Stimulated activated CD4-positive, alpha-beta T cell treated with anti-CD3 and anti-CD28 coated beads, Interleukin-15, amount 100 ng/mL, for 1 hour (primary cell): ENCODE measurements around the gene LAG3.
A peak's percentile ranks its signal among the peaks of the same experiment; 100 is the strongest.
"Not testable (repeated sequence)": the region's sequence is repeated elsewhere in the genome, so short reads cannot be mapped to it uniquely, and the experiment has no call there.

ENCODE experiments used
- DNase-seq, 2 donors: peaks; one replicate each; pipeline ENCODE4 v3.0.0-alpha.2; 2020; ENCODE audit warnings: low read depth in 1 of 2, low spot score in 1 of 2

Gene LAG3

GRCh38 chr12:6772331-6772695 is at the start of gene LAG3:
Gene LAG3, plus strand, starts transcription at chr12:6772520. Its CDS starts 333 bp downstream, at chr12:6772853.
- DNase-seq: no peak

GRCh38 chr12:6722863-6723262 is 49.5 kb upstream of the LAG3 start:
- DNase-seq: no peak

GRCh38 chr12:6723607-6724408 is 48.5 kb upstream of the LAG3 start, which contains the start of gene COPS7A:
Gene COPS7A, plus strand, starts transcription at chr12:6724046. Its CDS starts 611 bp downstream, at chr12:6724657.
- DNase-seq: peak; percentile 85 to 88

GRCh38 chr12:6724409-6724797 is 47.9 kb upstream of the LAG3 start:
- DNase-seq: no peak

- DNase-seq: no peak
Measured at GRCh38 chr12:6725350-6725749, 47.0 kb upstream of the LAG3 start.

- no peak for DNase-seq
Measured at GRCh38 chr12:6729186-6729585, 43.1 kb upstream of the LAG3 start.

GRCh38 chr12:6730169-6730568 is 42.2 kb upstream of the LAG3 start:
- no peak for DNase-seq

GRCh38 chr12:6734506-6735387 is 37.6 kb upstream of the LAG3 start:
- DNase-seq: no peak

GRCh38 chr12:6735448-6736191 is 36.7 kb upstream of the LAG3 start:
- no peak for DNase-seq

GRCh38 chr12:6736754-6737153 is 35.6 kb upstream of the LAG3 start:
- DNase-seq: no peak

- not testable (repeated sequence) for DNase-seq
Measured at GRCh38 chr12:6742080-6742479, 30.2 kb upstream of the LAG3 start.

- no peak for DNase-seq
Measured at GRCh38 chr12:6742834-6743233, 29.5 kb upstream of the LAG3 start.

- not testable (repeated sequence) for DNase-seq
Measured at GRCh38 chr12:6743300-6743699, 29.0 kb upstream of the LAG3 start.

- DNase-seq: no peak
Measured at GRCh38 chr12:6745741-6746525, 26.4 kb upstream of the LAG3 start.

- DNase-seq: no peak
Measured at GRCh38 chr12:6747216-6747615, 25.1 kb upstream of the LAG3 start.

- DNase-seq: no peak
Measured at GRCh38 chr12:6748761-6749160, 23.6 kb upstream of the LAG3 start.

- DNase-seq: no peak
Measured at GRCh38 chr12:6750506-6750905, 21.8 kb upstream of the LAG3 start.

GRCh38 chr12:6751767-6752166 is 20.6 kb upstream of the LAG3 start:
- DNase-seq: no peak

- no peak for DNase-seq
Measured at GRCh38 chr12:6752167-6752920, 20.0 kb upstream of the LAG3 start.
